HUES64 (cell line): Measurements from ENCODE around the gene MAGEB1.

ENCODE experiments used
- H3K27ac ChIP-seq: 2 replicates; pipeline ENCODE4 v1.7.0; 2013; ENCODE audit warnings: low read depth, low read length, inconsistent platforms
- H3K27me3 ChIP-seq: 2 replicates; pipeline ENCODE4 v1.6.1; 2013; ENCODE audit warnings: mild to moderate bottlenecking, low read length; ENCODE audit not compliant: insufficient read depth
- H3K36me3 ChIP-seq: 2 replicates; pipeline ENCODE4 v1.6.1; 2013; ENCODE audit warnings: mild to moderate bottlenecking, low read length; ENCODE audit not compliant: insufficient read depth
- H3K4me1 ChIP-seq: 2 replicates; pipeline ENCODE4 v1.6.1; 2013; ENCODE audit warnings: mild to moderate bottlenecking, low read length, moderate library complexity; ENCODE audit not compliant: insufficient read depth
- H3K4me3 ChIP-seq: 2 replicates; pipeline ENCODE4 v1.5.1; 2013; ENCODE audit warnings: mild to moderate bottlenecking, low read length, moderate library complexity
- H3K9ac ChIP-seq: 2 replicates; pipeline ENCODE4 v1.6.1; 2013; ENCODE audit warnings: mild to moderate bottlenecking, low read depth, low read length
- H3K9me3 ChIP-seq: 2 replicates; pipeline ENCODE4 v1.6.1; 2013; ENCODE audit warnings: low read depth, low read length; ENCODE audit not compliant: insufficient read depth

MAGEB1 gene

GRCh38 chrX:30301208-30301607, 54.3 kb downstream of the MAGEB1 start:
- no peak overlapping the region for H3K27ac ChIP-seq
- H3K4me3 ChIP-seq: no peak overlapping the region
- no peaks in the 10 kb centered on the region for H3K36me3 ChIP-seq
- no peak overlapping the region for H3K9ac ChIP-seq
- no peaks in the 10 kb centered on the region for H3K9me3 ChIP-seq
- H3K27me3 ChIP-seq: peaks cover under 1% of the 10 kb centered on the region; the same call in 1 of the 2 replicates
- H3K4me1 ChIP-seq: peaks cover 12% of the 10 kb centered on the region
